DLD1 (cell line): Measurements from ENCODE around the gene ZBTB44.

Source experiments
- in situ Hi-C: cut with HindIII; loops from 2 replicates; pipeline ENCODE4 v1.10.0; 2017; ENCODE audit warnings: low sequenced_read_pairs

Gene ZBTB44

GRCh38 chr11:130179396-130180306, 135.1 kb downstream of the ZBTB44 start:
- in situ Hi-C loops = no loop called here

GRCh38 chr11:130178441-130179339, 136.0 kb downstream of the ZBTB44 start:
- in situ Hi-C loops = no loop called here

GRCh38 chr11:130177782-130178181, 136.9 kb downstream of the ZBTB44 start:
- in situ Hi-C loops = no loop called here
